HepG2 (cell line): Measurements from ENCODE around the gene SYT7. TPM values are rescaled to one million over a fixed set of nuclear protein-coding genes. Genes with fewer than 3 reads are reported as not detected.

Experiments used
- ATAC-seq: fragments of 200-7000 bp; cut with Tn5 transposase; 3 replicates; pipeline ENCODE4 v1.9.1; 2020; ENCODE audit warnings: mild to moderate bottlenecking, moderate library complexity
- BruUV-seq: library from RNA; stranded (reverse); fragments of 400-500 nt; replicated peaks from 2 replicates; lab custom pipeline; 2021; lab: Mats Ljungman, UMichigan
- CTCF ChIA-PET: fragments of 300-600 bp; formaldehyde crosslinking; extraction: SDS; loops from one replicate; lab custom pipeline; 2021; ENCODE audit warnings: low total read pairs, inconsistent platforms, low intra/inter-chr PET ratio; lab: Yijun Ruan, JAX
- POLR2A ChIA-PET: fragments of 350-600 bp; sonication (Branson Sonifier 250); formaldehyde crosslinking; loops from one replicate; lab custom pipeline; 2020; ENCODE audit warnings: antibody characterized with exemption, inconsistent platforms; lab: Yijun Ruan, JAX
- DNase-seq: peaks from one replicate; pipeline ENCODE4 v3.0.0-alpha.2; 2015; ENCODE audit warnings: low spot score
- FAIRE-seq: peaks from 3 replicates; lab custom pipeline; 2011; peaks lifted over from hg19 to GRCh38; lab: Jason Lieb, UNC
- H2AFZ ChIP-seq: one replicate; pipeline ENCODE4 v1.6.1; 2011; ENCODE audit warnings: low read length, inconsistent platforms
- H3K27ac ChIP-seq: fragments of 300-600 bp; 3 replicates; pipeline ENCODE4 v1.8.0; 2011; ENCODE audit warnings: mixed run types, mild to moderate bottlenecking, mixed read lengths, low read length, inconsistent platforms; ENCODE audit not compliant: insufficient read depth; ENCODE audit errors: extremely low read length
- H3K27me3 ChIP-seq, 2 experiments: fragments of 200-600 bp in 1 of 2; 2 replicates in 1 of 2; 3 replicates in 1 of 2; pipeline versions ENCODE4 v1.6.0 to v1.8.0; 2011; ENCODE audit warnings: low read length in 2 of 2, mild to moderate bottlenecking in 2 of 2, moderate library complexity in 2 of 2, inconsistent platforms in 1 of 2; ENCODE audit not compliant: insufficient read depth in 2 of 2, control insufficient read depth in 1 of 2
- H3K36me3 ChIP-seq, 2 experiments: fragments of 200-600 bp in 1 of 2; replicated peaks in 1 of 2; 2 replicates in 1 of 2; 3 replicates in 1 of 2; pipeline versions ENCODE4 v1.5.1 to v1.8.0; 2011; ENCODE audit warnings: low read length in 2 of 2, inconsistent platforms in 1 of 2; ENCODE audit not compliant: insufficient read depth in 2 of 2, control insufficient read depth in 1 of 2
- H3K4me1 ChIP-seq: 2 replicates; pipeline ENCODE4 v1.5.1; 2012; ENCODE audit warnings: low read length, inconsistent platforms; ENCODE audit not compliant: insufficient read depth
- H3K4me2 ChIP-seq: 2 replicates; pipeline ENCODE4 v1.6.0; 2011; ENCODE audit warnings: low read depth, low read length, inconsistent platforms
- H3K4me3 ChIP-seq, 3 experiments: fragments of 200-600 bp in 1 of 3; sonication (generic), shearing (Covaris generic) in 1 of 3; replicated peaks in 1 of 3; 2 replicates each; pipeline ENCODE4 v1.5.1; 2011 to 2016; ENCODE audit warnings: low read length in 3 of 3, inconsistent platforms in 2 of 3, low read depth in 2 of 3, mild to moderate bottlenecking in 2 of 3, control low read depth in 1 of 3, mixed read lengths in 1 of 3; ENCODE audit not compliant: insufficient read depth in 1 of 3
- H3K79me2 ChIP-seq: one replicate; pipeline ENCODE4 v1.6.1; 2011; ENCODE audit warnings: low read length, inconsistent platforms; ENCODE audit not compliant: insufficient read depth
- H3K9ac ChIP-seq: 2 replicates; pipeline ENCODE4 v1.6.0; 2011; ENCODE audit warnings: mild to moderate bottlenecking, low read depth, low read length, inconsistent platforms; ENCODE audit not compliant: insufficient read depth
- H3K9me3 ChIP-seq: 2 replicates; pipeline ENCODE4 v1.5.1; 2012; ENCODE audit warnings: mild to moderate bottlenecking, low read length
- H4K20me1 ChIP-seq: 2 replicates; pipeline ENCODE4 v1.6.0; 2011; ENCODE audit warnings: inconsistent platforms, mild to moderate bottlenecking, low read length, moderate library complexity; ENCODE audit not compliant: insufficient read depth
- DNMT3B ChIP-seq: conservative IDR thresholded peaks from 2 replicates; pipeline ENCODE4 v1.6.1; 2016; ENCODE audit warnings: missing biosample characterization, control low read depth
- HNRNPH1 ChIP-seq: fragments of 200-400 bp; formaldehyde crosslinking; optimal IDR thresholded peaks from 2 replicates; pipeline ENCODE3; 2017; ENCODE audit warnings: mild to moderate bottlenecking, low read depth, low read length
- KMT2B ChIP-seq: IDR thresholded peaks from 2 replicates; pipeline ENCODE4 v1.6.1; 2016; ENCODE audit warnings: missing genetic modification reagents, missing compliant biosample characterization
- RBFOX2 ChIP-seq: fragments of 200-400 bp; formaldehyde crosslinking; IDR thresholded peaks from 2 replicates; pipeline ENCODE4 v1.6.1; 2017; ENCODE audit warnings: low read depth, mild to moderate bottlenecking, low read length
- RELA ChIP-seq: sonication (generic); formaldehyde crosslinking; IDR thresholded peaks from 2 replicates; pipeline ENCODE4 v1.4.0; 2020; ENCODE audit warnings: missing genetic modification reagents
- RXRA ChIP-seq: sonication (generic); formaldehyde crosslinking; IDR thresholded peaks from 2 replicates; pipeline ENCODE4 v1.5.1; 2020; ENCODE audit warnings: missing genetic modification reagents
- RXRB ChIP-seq: IDR thresholded peaks from 2 replicates; pipeline ENCODE4 v1.6.1; 2016; ENCODE audit warnings: borderline replicate concordance, missing genetic modification reagents, missing compliant biosample characterization
- SALL1 ChIP-seq: sonication (generic); formaldehyde crosslinking; IDR thresholded peaks from 2 replicates; pipeline ENCODE4 v1.8.0; 2022; ENCODE audit warnings: mild to moderate bottlenecking, missing genetic modification reagents
- SNAPC4 ChIP-seq: sonication (generic); formaldehyde crosslinking; IDR thresholded peaks from 2 replicates; pipeline ENCODE4 v1.4.0; 2020; ENCODE audit warnings: mild to moderate bottlenecking, missing genetic modification reagents
- SRF ChIP-seq: IDR thresholded peaks from 2 replicates; pipeline ENCODE4 v1.6.1; 2011; ENCODE audit warnings: mild to moderate bottlenecking, low read depth, low read length, moderate library complexity
- TOPORS ChIP-seq: sonication (generic); formaldehyde crosslinking; IDR thresholded peaks from 2 replicates; pipeline ENCODE4 v1.8.0; 2023; ENCODE audit warnings: mild to moderate bottlenecking, missing genetic modification reagents
- ZBTB3 ChIP-seq: sonication (generic); formaldehyde crosslinking; IDR thresholded peaks from 2 replicates; pipeline ENCODE4 v1.4.0; 2020; ENCODE audit warnings: low read depth, mild to moderate bottlenecking, moderate library complexity, missing genetic modification reagents, borderline replicate concordance
- ZMAT5 ChIP-seq: sonication (generic); formaldehyde crosslinking; IDR thresholded peaks from 2 replicates; pipeline ENCODE4 v1.5.0; 2020; ENCODE audit warnings: mild to moderate bottlenecking, low read depth, missing genetic modification reagents, borderline replicate concordance
- ZNF354B ChIP-seq: sonication (generic); formaldehyde crosslinking; IDR thresholded peaks from 2 replicates; pipeline ENCODE4 v1.8.0; 2022; ENCODE audit warnings: mild to moderate bottlenecking, missing genetic modification reagents
- ZNF775 ChIP-seq: sonication (generic); formaldehyde crosslinking; IDR thresholded peaks from 2 replicates; pipeline ENCODE4 v1.4.0; 2020; ENCODE audit warnings: missing genetic modification reagents, mild to moderate bottlenecking, moderate library complexity, borderline replicate concordance
- ZNF800 ChIP-seq: sonication (generic); formaldehyde crosslinking; IDR thresholded peaks from 2 replicates; pipeline ENCODE4 v1.4.0; 2020; ENCODE audit warnings: missing genetic modification reagents
- ZNF841 ChIP-seq: sonication (generic); formaldehyde crosslinking; IDR thresholded peaks from 2 replicates; pipeline ENCODE4 v1.8.1; 2023; ENCODE audit warnings: missing genetic modification reagents, borderline replicate concordance
- WGBS: methylation state at CpG from one replicate; pipeline ENCODE4 v1.1.6; 2017; ENCODE audit warnings: low lambda C conversion rate; 5-methylcytosine and 5-hydroxymethylcytosine counted together
- in situ Hi-C: cut with HindIII; loops from 2 replicates; pipeline ENCODE4 v1.10.0; 2017; ENCODE audit warnings: low pct_unique_long_range_greater_than_20kb; ENCODE audit not compliant: extremely low pct_ligation_motif_present
- intact Hi-C: fragments of 100-400 bp; cut with micrococcal nuclease; formaldehyde crosslinking; loops from one replicate; pipeline ENCODE4 v1.10.0; 2022; ENCODE audit not compliant: unreplicated experiment
- polyA plus RNA-seq, 8 experiments: library from polyadenylated mRNA; depleted of rRNA in 3 of 8; stranded (reverse) in 7 of 8; unstranded in 1 of 8; fragments of >200 nt; fragmentation: Illumina TruSeq in 4 of 8; extraction: Trizol in 4 of 8; gene quantifications; 2 replicates each; pipeline versions ENCODE4 v1.2.1 to v1.2.3, GENCODE V29; 2011 to 2016; ENCODE audit warnings: low read depth in 4 of 8, missing spikeins in 1 of 8, mixed read lengths in 1 of 8; ENCODE audit not compliant: insufficient read depth in 1 of 8
- total RNA-seq, 5 experiments: library from RNA; depleted of rRNA; stranded (reverse); fragments of >200 nt; fragmentation: Illumina TruSeq; extraction: Trizol; gene quantifications; 2 replicates each; pipeline ENCODE4 v1.2.3, GENCODE V29; 2016; ENCODE audit warnings: low read depth in 1 of 5

The SYT7 gene
- total and polyA plus RNA-seq, 2 of the 13 experiments (the other 11 are each of a cell fraction or from before 2014, with no cell fraction given): 1.4 to 4.4 TPM

DNA sequence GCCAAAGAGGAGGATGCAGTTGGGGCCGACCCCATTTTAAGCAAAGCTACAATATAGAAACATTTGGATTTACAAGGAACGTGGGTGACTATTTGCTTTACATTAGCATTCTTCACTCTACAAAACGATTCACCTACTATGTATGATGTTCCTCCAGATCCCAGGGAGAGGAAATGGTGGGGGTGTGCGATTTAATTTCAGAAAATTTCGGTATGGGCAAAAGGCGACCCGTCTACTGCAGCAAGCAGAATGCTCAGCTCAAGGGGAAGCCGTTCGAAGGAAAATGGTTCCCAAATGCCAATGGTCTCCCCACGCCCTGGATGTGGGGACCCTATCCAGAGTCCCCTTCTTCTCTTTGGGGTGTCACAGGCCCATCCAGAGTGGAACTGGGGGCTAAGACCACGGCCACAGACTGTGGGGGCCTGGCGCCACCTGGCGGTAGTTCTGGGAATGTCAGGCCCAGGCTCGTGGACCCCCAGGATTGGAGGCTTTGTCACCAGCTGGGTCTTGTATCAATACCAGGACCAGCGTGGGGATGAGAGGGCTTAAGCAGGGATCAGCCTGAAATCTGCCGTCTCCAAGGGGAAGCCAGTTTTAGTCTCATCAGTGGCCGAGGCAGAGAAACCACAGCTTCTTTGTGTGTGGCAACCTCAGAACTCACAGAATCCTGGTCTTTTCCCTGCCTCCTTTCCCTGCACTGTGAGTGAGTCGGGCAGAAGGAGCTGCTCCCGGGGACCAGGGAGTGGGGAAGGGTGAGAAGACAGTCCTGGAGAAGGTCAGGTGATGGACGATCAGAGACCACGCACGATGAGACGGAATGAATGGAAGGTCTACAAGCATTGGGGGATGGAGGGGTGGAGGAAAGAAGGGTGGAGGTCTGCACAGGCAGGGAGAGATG, 64.0 kb downstream of the SYT7 start:
- no peaks in the 10 kb centered on the region for H3K9me3 ChIP-seq
- POLR2A ChIA-PET: interaction anchor here (1.2 to 1.3 kb wide), 2 partner anchors 28 to 71 kb away, joined by 3 read pairs; no protein-coding TSS in a partner anchor
- TF ChIP-seq RBFOX2 (no peak), ZBTB3 (no peak), ZNF800 (CRISPR knock-in tag) (no peak), RELA (CRISPR knock-in tag) (no peak), TOPORS (no peak), HNRNPH1 (no peak), DNMT3B (CRISPR knock-in tag) (no peak), SRF (no peak), RXRB (no peak), RXRA (CRISPR knock-in tag) (no peak), ZNF775 (CRISPR knock-in tag) (no peak), KMT2B (no peak), ZMAT5 (CRISPR knock-in tag) (no peak), ZNF841 (CRISPR knock-in tag) (no peak), ZNF354B (no peak), SNAPC4 (CRISPR knock-in tag) (no peak), SALL1 (0 out of 2 replicates have a peak, but pooled peaks have one; percentile 21)

More for the DNA sequence above, 64.0 kb downstream of the SYT7 start:
- Histone ChIP-seq H3K79me2 (no peaks in the 10 kb centered on the region), H3K9ac (no peak overlapping the region), H3K36me3 (no peaks in the 10 kb centered on the region), H3K4me3 (no peak overlapping the region), H3K27me3 (peaks cover 3 to 8% of the 10 kb centered on the region in 2 experiments; a peak in 1 of 5 replicates), H2AFZ (no peak overlapping the region), H3K4me1 (no peaks in the 10 kb centered on the region), H3K4me2 (no peak overlapping the region), H3K27ac (no peak overlapping the region), H4K20me1 (no peaks in the 10 kb centered on the region)
- no peak for FAIRE-seq
- WGBS: 43% methylated on average over 22 of the region's 23 CpGs
- CTCF ChIA-PET: interaction anchor here (0.7 to 7.4 kb wide), 4 partner anchors 35 to 71 kb away, joined by 3 to 87 read pairs (median 8); a partner anchor contains a TSS
- in situ Hi-C loops: loop anchor here (5.0 kb wide), 1 partner anchor 40 kb away; no protein-coding TSS in a partner anchor
- peak; percentile 54 for ATAC-seq
- no TSS peak for BruUV-seq
- peak; percentile 8 for DNase-seq
- intact Hi-C loops: loop anchor here (1.0 kb wide), 1 partner anchor 40 kb away; no protein-coding TSS in a partner anchor
